HG03520 (cell line): ENCODE results near the gene PIP5K1B.
"Not testable (repeated sequence)": the region's sequence is repeated elsewhere in the genome, so short reads cannot be mapped to it uniquely, and the experiment has no call there.

Experiments
- ATAC-seq: cut with Tn5 transposase; IDR thresholded peaks from one replicate; pipeline ENCODE4 v1.9.1; 2021; ENCODE audit warnings: mild to moderate bottlenecking, moderate library complexity; ENCODE audit not compliant: unreplicated experiment

PIP5K1B gene

GRCh38 chr9:69049094-69049493, 344.1 kb downstream of the PIP5K1B start:
- ATAC-seq = no peak

- not testable (repeated sequence) for ATAC-seq
Observed at GRCh38 chr9:69050936-69051335, 345.9 kb downstream of the PIP5K1B start.

- ATAC-seq = no peak
Observed at GRCh38 chr9:69054989-69055388, 349.9 kb downstream of the PIP5K1B start.

GRCh38 chr9:69056191-69056815, 351.3 kb downstream of the PIP5K1B start:
- ATAC-seq = no peak

GRCh38 chr9:69058101-69058500, 353.1 kb downstream of the PIP5K1B start:
- no peak for ATAC-seq
